NT2/D1 (cell line): ENCODE data around the gene ZDHHC3.

Experiments used
- YY1 ChIP-seq: IDR thresholded peaks from 2 replicates; pipeline ENCODE4 v1.6.1; 2011; ENCODE audit not compliant: insufficient read length, insufficient read depth
- ZNF274 ChIP-seq: IDR thresholded peaks from 2 replicates; pipeline ENCODE4 v1.6.1; 2011; ENCODE audit warnings: mild to moderate bottlenecking, low read depth, low read length

DNA sequence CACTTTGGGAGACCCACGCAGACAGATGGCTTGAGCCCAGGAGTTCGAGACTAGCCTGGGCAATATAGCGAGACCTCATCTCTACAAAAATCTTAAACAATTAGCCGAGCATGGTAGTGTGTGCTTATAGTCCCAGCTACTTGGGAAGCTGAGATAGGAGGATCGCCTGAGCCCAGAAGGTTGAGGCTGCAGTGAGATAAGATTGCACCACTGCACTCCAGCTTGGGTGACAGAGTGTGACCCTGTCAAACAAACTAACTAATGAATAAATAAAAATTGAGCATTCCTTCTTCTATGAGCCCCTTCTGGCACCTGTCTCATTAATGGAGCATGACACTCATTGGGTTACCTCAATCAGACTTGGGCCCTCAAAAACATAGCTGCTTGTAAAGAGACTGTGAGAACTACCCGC, 7.5 kb downstream of the ZDHHC3 start:
- no peak for TF ChIP-seq ZNF274
- TF ChIP-seq YY1 = no peak
